ENCODE results near the gene DHRS11.

Gene DHRS11

GRCh38 chr17:36591434-36592315 lies at the start of gene DHRS11:
DHRS11 (plus strand) TSS chr17:36591879; CDS start chr17:36592010, 131 bp downstream.
- DNase-seq (ENCODE audit: low read depth): peak; percentile 41

GRCh38 chr17:36542755-36543154 lies 48.9 kb upstream of the DHRS11 start:
- DNase-seq (ENCODE audit: low read depth): no peak

- peak; percentile 24 for DNase-seq (ENCODE audit: low read depth)
These were observed 47.7 kb upstream of the DHRS11 start for GRCh38 chr17:36544044-36544306.

GRCh38 chr17:36544307-36545076 lies 47.2 kb upstream of the DHRS11 start, which contains the start of gene GGNBP2:
GGNBP2 (plus strand) TSS chr17:36544919; CDS start chr17:36545725, 806 bp downstream.
- DNase-seq (ENCODE audit: low read depth): peak; percentile 81

GRCh38 chr17:36545077-36545464 lies 46.6 kb upstream of the DHRS11 start:
- no peak for DNase-seq (ENCODE audit: low read depth)

GRCh38 chr17:36545465-36546417 lies 45.9 kb upstream of the DHRS11 start:
- peak; percentile 96 for DNase-seq (ENCODE audit: low read depth)

- DNase-seq (ENCODE audit: low read depth): no peak
These were observed 45.1 kb upstream of the DHRS11 start for GRCh38 chr17:36546418-36547093.

- no peak for DNase-seq (ENCODE audit: low read depth)
These were observed 43.9 kb upstream of the DHRS11 start for GRCh38 chr17:36547776-36548175.

- no peak for DNase-seq (ENCODE audit: low read depth)
These were observed 40.9 kb upstream of the DHRS11 start for GRCh38 chr17:36550491-36551417.

- DNase-seq (ENCODE audit: low read depth): no peak
These were observed 38.2 kb upstream of the DHRS11 start for GRCh38 chr17:36553459-36553858.

GRCh38 chr17:36566081-36566480 lies 25.6 kb upstream of the DHRS11 start:
- DNase-seq (ENCODE audit: low read depth): no peak

- no peak for DNase-seq (ENCODE audit: low read depth)
These were observed 16.7 kb upstream of the DHRS11 start for GRCh38 chr17:36575028-36575427.

- no peak for DNase-seq (ENCODE audit: low read depth)
These were observed 14.9 kb upstream of the DHRS11 start for GRCh38 chr17:36576793-36577192.

- DNase-seq (ENCODE audit: low read depth): no peak
These were observed 13.0 kb upstream of the DHRS11 start for GRCh38 chr17:36578671-36579070.

- DNase-seq (ENCODE audit: low read depth): no peak
These were observed 7.9 kb upstream of the DHRS11 start for GRCh38 chr17:36583787-36584186.

GRCh38 chr17:36586138-36586537 lies 5.5 kb upstream of the DHRS11 start:
- no peak for DNase-seq (ENCODE audit: low read depth)

- no peak for DNase-seq (ENCODE audit: low read depth)
These were observed 1.6 kb upstream of the DHRS11 start for GRCh38 chr17:36590082-36590481.

- DNase-seq (ENCODE audit: low read depth): no peak
These were observed 637 bp downstream of the DHRS11 start for GRCh38 chr17:36592316-36592715.

- DNase-seq (ENCODE audit: low read depth): no peak
These were observed 1.1 kb downstream of the DHRS11 start for GRCh38 chr17:36592716-36593321.
